Cardiac fibroblast (primary cell): Measurements from ENCODE around the gene TMEM132E.

Experiments
- DNase-seq, 2 donors: peaks; one replicate each; pipeline versions ENCODE4 v3.0.0 to v3.0.0-alpha.2; 2010; ENCODE audit warnings: low read depth in 2 of 2
- H3K4me3 ChIP-seq, 2 donors: replicated peaks in 1 of 2; 1 replicate in 1 of 2; 2 replicates in 1 of 2; pipeline ENCODE4 v1.5.1; 2011; ENCODE audit warnings: low read depth in 2 of 2, low read length in 2 of 2, mild to moderate bottlenecking in 2 of 2, moderate library complexity in 1 of 2
- TF ChIP-seq, protein P1 (sequence below): IDR thresholded peaks from one replicate; pipeline ENCODE4 v1.5.1; 2011; ENCODE audit warnings: low read depth, mild to moderate bottlenecking, low read length, inconsistent platforms

TMEM132E gene

DNA sequence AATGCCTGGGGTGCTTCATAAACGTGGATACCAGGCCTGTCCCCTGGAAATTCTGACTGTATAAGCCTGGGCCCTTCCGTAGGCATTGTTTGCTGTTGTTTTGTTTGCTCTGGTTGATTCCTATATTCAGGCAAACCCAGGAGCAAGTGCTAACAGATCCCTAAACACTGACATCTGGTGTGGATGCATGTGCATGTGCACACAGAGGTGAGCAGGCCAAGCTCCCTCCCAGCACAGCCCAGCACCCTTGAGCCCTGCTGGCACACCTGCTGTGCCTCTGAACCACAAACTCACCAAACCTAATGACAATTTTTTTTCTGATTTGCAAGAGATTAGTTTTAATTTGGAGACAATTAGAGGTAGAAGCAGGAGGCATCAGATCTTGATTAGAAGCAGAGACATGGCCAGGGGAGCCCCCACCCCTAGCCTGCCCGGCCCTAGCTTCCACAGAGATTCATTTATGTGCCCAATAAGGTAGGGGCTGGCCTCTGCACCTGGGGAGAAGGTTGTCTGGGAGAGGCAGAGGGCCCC is 40.4 kb downstream of the TMEM132E start:
- no peak overlapping the region for H3K4me3 ChIP-seq
- TF ChIP-seq, protein P1, sequence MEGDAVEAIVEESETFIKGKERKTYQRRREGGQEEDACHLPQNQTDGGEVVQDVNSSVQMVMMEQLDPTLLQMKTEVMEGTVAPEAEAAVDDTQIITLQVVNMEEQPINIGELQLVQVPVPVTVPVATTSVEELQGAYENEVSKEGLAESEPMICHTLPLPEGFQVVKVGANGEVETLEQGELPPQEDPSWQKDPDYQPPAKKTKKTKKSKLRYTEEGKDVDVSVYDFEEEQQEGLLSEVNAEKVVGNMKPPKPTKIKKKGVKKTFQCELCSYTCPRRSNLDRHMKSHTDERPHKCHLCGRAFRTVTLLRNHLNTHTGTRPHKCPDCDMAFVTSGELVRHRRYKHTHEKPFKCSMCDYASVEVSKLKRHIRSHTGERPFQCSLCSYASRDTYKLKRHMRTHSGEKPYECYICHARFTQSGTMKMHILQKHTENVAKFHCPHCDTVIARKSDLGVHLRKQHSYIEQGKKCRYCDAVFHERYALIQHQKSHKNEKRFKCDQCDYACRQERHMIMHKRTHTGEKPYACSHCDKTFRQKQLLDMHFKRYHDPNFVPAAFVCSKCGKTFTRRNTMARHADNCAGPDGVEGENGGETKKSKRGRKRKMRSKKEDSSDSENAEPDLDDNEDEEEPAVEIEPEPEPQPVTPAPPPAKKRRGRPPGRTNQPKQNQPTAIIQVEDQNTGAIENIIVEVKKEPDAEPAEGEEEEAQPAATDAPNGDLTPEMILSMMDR, result no peak
- no peak for DNase-seq

DNA sequence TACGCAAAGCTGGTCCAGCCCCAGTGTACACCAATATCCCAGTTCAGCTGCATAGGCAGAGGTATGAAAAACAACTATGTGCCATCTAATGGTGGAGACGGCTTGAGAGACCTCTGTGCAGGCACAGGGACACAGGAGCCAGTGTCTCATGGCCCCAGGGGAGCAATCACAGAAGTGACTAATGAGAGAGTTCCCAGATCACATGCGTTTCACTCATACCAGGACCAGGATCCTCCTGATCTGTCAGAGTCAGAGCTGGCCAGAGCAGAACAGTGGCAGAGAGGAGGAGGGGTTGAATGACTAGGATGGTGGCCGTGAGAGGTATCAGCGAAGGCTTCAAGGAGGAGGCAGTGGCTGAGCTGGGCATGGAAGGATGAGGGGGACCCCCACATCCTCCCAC is 41.1 kb downstream of the TMEM132E start:
- TF ChIP-seq, protein P1, result no peak
- DNase-seq, result no peak

DNA sequence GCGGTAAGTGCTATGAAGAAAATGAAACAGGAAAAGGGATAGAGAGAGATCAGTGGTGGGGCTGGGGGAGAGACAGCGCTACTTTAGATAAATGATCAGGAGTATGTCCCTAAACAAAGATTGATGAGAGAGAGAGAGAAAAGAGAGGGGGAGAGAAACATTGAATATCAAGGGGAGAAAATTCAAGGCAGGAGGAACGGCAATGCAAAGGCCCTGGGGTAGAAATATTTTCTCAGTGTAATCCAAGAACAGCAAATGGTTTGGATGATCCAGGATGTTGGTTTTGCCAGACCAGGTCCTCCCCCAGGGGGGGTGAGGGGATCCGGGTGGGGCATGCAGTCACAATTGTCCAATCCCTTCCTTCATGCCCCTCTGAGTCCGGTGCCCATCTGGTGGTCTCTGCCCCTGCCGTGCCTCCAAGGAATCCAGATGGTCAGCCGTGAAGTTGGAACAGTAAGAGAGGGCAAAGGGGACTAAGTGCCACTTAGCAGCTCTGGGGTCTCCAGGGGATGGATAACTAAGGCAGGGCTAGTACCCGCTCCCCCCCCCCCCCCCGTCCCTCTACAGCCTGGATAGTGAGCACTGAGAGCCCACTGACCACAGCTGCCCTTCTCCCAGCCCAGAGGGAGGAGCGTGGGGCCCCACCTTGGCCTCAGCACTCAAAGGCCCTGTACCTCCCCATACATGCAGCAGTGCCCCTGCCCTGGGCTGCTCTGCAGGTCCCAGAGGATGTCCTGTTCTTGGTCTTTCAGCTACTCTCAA is 43.7 kb downstream of the TMEM132E start:
- TF ChIP-seq, protein P1, result no peak
- DNase-seq, result no peak
- no peak overlapping the region for H3K4me3 ChIP-seq

More for the DNA sequence above, 41.1 kb downstream of the TMEM132E start:
- H3K4me3 ChIP-seq, result no peak overlapping the region

DNA sequence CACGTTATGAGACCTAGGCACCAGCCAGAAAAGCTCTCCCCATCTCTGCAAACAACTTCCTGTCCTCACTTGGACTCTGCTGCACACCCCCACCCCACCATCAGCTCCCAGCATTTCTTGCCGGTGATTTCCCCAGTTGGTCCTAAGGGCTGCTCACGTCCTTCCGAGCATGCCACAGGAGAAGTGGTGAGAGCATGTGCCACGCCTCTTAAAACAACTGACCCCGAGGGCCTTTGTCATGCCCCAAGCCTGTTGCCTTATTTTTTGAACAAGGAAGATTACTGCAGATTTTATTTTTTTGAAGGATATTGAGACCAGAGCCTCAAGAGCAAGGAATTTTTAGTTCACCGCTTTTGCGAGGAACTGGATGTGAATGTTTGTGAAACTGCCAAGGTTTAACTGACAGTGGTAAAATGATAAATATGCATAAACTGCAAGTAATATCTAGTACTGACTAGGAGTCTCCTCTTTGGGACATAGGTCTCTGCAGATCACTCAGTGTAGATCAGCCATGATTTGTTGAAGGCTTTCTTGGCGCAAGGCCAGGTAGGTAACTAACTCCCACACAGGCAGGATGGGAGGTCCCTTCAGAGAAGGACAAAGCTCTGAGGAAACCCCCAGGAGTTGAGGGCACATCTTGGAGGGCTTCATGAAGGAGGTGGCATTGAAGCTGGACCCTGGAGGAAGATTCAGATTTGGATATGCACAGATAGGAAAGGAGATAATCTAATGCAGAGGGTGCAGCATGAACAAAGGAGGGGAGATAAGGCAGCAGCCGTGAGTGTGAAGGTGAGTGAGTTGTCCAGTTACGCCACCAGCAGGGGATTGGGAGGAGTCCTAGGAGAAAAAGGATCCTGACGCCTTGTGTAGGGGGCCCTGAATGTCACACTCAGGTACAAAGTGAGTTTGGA is 44.7 kb downstream of the TMEM132E start:
- DNase-seq, result no peak
- H3K4me3 ChIP-seq, result no peak overlapping the region
- TF ChIP-seq, protein P1, result no peak

DNA sequence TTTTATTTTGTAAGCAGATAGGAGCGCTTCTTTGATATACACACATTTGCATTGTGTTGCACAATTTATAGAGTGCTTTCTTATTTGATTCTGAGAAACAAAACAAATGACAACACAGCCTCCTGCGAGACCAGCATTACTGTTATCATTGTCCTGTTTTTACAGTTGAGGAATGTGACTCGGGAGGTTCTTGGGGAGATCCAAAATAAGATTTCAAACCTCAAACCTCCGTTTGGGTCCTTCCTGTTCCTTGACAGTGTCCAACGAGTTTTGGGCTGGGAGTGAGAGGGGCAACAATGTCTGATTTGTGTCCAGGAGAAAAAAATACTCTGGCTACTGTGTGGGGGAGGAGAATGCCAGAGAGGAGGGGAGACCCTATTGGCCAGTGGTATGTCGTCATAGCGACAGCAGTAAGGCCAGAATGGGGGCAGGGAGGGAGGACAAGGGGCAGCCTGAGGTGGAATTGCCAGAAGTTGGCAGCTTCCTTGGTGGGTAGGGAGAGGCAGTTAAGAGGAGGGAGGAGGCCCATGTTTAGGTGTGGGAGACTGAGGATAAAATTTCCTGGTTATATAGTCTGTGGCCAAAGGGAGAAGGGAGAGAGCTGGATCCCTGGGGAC is 45.5 kb downstream of the TMEM132E start:
- TF ChIP-seq, protein P1, result no peak
- DNase-seq, result no peak
- H3K4me3 ChIP-seq, result no peak overlapping the region

DNA sequence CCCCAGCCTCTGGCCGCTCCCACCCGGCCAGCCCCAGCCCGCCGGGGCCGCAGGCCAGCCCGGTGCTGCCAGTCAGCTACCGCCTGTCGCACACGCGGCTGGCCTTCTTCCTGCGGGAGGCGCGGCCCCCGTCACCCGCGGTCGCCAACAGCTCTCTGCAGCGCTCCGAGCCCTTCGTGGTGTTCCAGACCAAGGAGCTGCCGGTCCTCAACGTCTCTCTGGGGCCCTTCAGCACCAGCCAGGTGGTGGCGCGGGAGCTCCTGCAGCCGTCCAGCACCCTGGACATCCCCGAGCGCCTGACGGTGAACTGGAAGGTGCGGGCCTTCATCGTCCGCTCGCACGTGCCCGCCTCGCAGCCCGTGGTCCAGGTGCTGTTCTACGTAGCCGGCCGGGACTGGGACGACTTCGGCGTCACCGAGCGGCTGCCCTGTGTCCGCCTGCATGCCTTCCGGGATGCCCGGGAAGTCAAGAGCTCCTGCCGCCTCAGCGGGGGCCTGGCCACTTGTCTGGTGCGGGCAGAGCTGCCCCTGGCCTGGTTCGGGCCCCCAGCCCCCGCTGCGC is 46.8 kb downstream of the TMEM132E start:
- H3K4me3 ChIP-seq, result no peak overlapping the region
- TF ChIP-seq, protein P1, result no peak
- DNase-seq, result no peak
